Liver (tissue), 9 donors: ENCODE results near the gene SPTBN1. TPM values are rescaled to one million over a fixed set of nuclear protein-coding genes. Genes with fewer than 3 reads are reported as not detected.

ENCODE experiments used
- DNase-seq: peaks from one replicate; pipeline ENCODE4 v3.0.0-alpha.2; 2017; ENCODE audit warnings: low spot score
- H3K27ac ChIP-seq, 2 donors: one replicate each; pipeline ENCODE4 v1.7.0; 2013; ENCODE audit warnings: inconsistent platforms in 2 of 2, low read length in 2 of 2, control low read depth in 1 of 2, low read depth in 1 of 2, mild to moderate bottlenecking in 1 of 2
- H3K27me3 ChIP-seq, 4 donors: one replicate each; pipeline versions ENCODE4 v1.6.1 to v1.7.0; 2013; ENCODE audit warnings: low read length in 3 of 4, inconsistent platforms in 1 of 4, mild to moderate bottlenecking in 1 of 4, moderate library complexity in 1 of 4; ENCODE audit not compliant: control insufficient read depth in 4 of 4, insufficient read depth in 4 of 4
- H3K36me3 ChIP-seq, 4 donors: one replicate each; pipeline versions ENCODE4 v1.6.1 to v1.7.0; 2013; ENCODE audit warnings: low read length in 3 of 4, mild to moderate bottlenecking in 3 of 4, low read depth in 1 of 4, moderate library complexity in 1 of 4; ENCODE audit not compliant: control insufficient read depth in 4 of 4, insufficient read depth in 3 of 4
- H3K4me1 ChIP-seq, 4 donors: one replicate each; pipeline versions ENCODE4 v1.6.1 to v1.7.0; 2013; ENCODE audit warnings: low read length in 3 of 4, mild to moderate bottlenecking in 3 of 4, moderate library complexity in 1 of 4; ENCODE audit not compliant: control insufficient read depth in 4 of 4, insufficient read depth in 4 of 4
- H3K4me3 ChIP-seq, 3 donors: one replicate each; pipeline versions ENCODE4 v1.6.1 to v1.7.0; 2013; ENCODE audit warnings: low read length in 3 of 3, control low read depth in 1 of 3, low read depth in 1 of 3, mild to moderate bottlenecking in 1 of 3
- H3K9ac ChIP-seq, 2 donors: one replicate each; pipeline ENCODE4 v1.7.0; 2013; ENCODE audit warnings: low read length in 2 of 2, mild to moderate bottlenecking in 2 of 2, moderate library complexity in 2 of 2, control low read depth in 1 of 2, low read depth in 1 of 2
- H3K9me3 ChIP-seq, 4 donors: one replicate each; pipeline versions ENCODE4 v1.6.1 to v1.7.0; 2013; ENCODE audit warnings: low read length in 3 of 4; ENCODE audit not compliant: control insufficient read depth in 4 of 4
- ATF3 ChIP-seq: IDR thresholded peaks from 2 replicates; pipeline ENCODE4 v1.6.1; 2016; ENCODE audit warnings: antibody characterized with exemption
- CTCF ChIP-seq: fragments of 150-350 bp; IDR thresholded peaks from 2 replicates; pipeline ENCODE4 v1.5.1; 2017; ENCODE audit warnings: improper control_type of control experiment, low read depth, low read length; ENCODE audit not compliant: missing input control
- EGR1 ChIP-seq, 2 donors: IDR thresholded peaks; 2 replicates each; pipeline ENCODE4 v1.6.1; 2016 to 2018; ENCODE audit warnings: antibody characterized with exemption in 2 of 2, low read depth in 2 of 2
- FOXA1 ChIP-seq: IDR thresholded peaks from 2 replicates; pipeline ENCODE4 v1.6.1; 2016; ENCODE audit warnings: antibody characterized with exemption
- FOXA2 ChIP-seq: IDR thresholded peaks from 2 replicates; pipeline ENCODE4 v1.6.1; 2016; ENCODE audit warnings: antibody characterized with exemption
- GABPA ChIP-seq, 2 donors: IDR thresholded peaks in 1 of 2; conservative IDR thresholded peaks in 1 of 2; 2 replicates each; pipeline ENCODE4 v1.6.1; 2016; ENCODE audit warnings: antibody characterized with exemption in 2 of 2, mild to moderate bottlenecking in 1 of 2, moderate library complexity in 1 of 2
- HNF4A ChIP-seq, 2 donors: conservative IDR thresholded peaks; 2 replicates each; pipeline ENCODE4 v1.6.1; 2016; ENCODE audit warnings: antibody characterized with exemption in 2 of 2, mild to moderate bottlenecking in 2 of 2
- HNF4G ChIP-seq: IDR thresholded peaks from 2 replicates; pipeline ENCODE4 v1.6.1; 2016; ENCODE audit warnings: antibody characterized with exemption
- JUND ChIP-seq, 2 donors: IDR thresholded peaks; 2 replicates each; pipeline ENCODE4 v1.6.1; 2016; ENCODE audit warnings: antibody characterized with exemption in 2 of 2
- MAX ChIP-seq: IDR thresholded peaks from 2 replicates; pipeline ENCODE4 v1.6.1; 2016; ENCODE audit warnings: antibody characterized with exemption
- NR2F2 ChIP-seq: IDR thresholded peaks from 2 replicates; pipeline ENCODE4 v1.6.1; 2016; ENCODE audit warnings: antibody characterized with exemption
- RAD21 ChIP-seq, 2 donors: IDR thresholded peaks; 2 replicates each; pipeline ENCODE4 v1.6.1; 2016; ENCODE audit warnings: antibody characterized with exemption in 2 of 2, mild to moderate bottlenecking in 2 of 2
- RXRA ChIP-seq, 2 donors: IDR thresholded peaks; 2 replicates each; pipeline ENCODE4 v1.6.1; 2017 to 2018; ENCODE audit warnings: antibody characterized with exemption in 2 of 2, mild to moderate bottlenecking in 1 of 2
- SP1 ChIP-seq: IDR thresholded peaks from 2 replicates; pipeline ENCODE4 v1.6.1; 2018; ENCODE audit warnings: antibody characterized with exemption, mild to moderate bottlenecking
- TAF1 ChIP-seq: conservative IDR thresholded peaks from 2 replicates; pipeline ENCODE4 v1.6.1; 2016; ENCODE audit warnings: antibody characterized with exemption, mild to moderate bottlenecking
- YY1 ChIP-seq: IDR thresholded peaks from 2 replicates; pipeline ENCODE4 v1.6.1; 2016; ENCODE audit warnings: antibody characterized with exemption, mild to moderate bottlenecking
- ZBTB33 ChIP-seq: IDR thresholded peaks from 2 replicates; pipeline ENCODE4 v1.6.1; 2016; ENCODE audit warnings: antibody characterized with exemption
- WGBS: extraction: QIAGEN DNeasy Blood & Tissue Kit; methylation state at CpG from one replicate; pipeline ENCODE4 v1.1.7; 2013; 5-methylcytosine and 5-hydroxymethylcytosine counted together
- polyA plus RNA-seq, 2 donors: library from polyadenylated mRNA; stranded (reverse) in 1 of 2; unstranded in 1 of 2; fragments of 200-250 nt in 1 of 2; fragments of >200 nt in 1 of 2; fragmentation: Nextera tagmentation in 1 of 2; extraction: Ambion mirVana in 1 of 2; gene quantifications; one replicate each; pipeline versions ENCODE4 v1.2.1 to v1.2.3, GENCODE V29; 2013 to 2015
- total RNA-seq, 2 donors: library from RNA; depleted of rRNA; stranded (reverse); fragments of >200 nt; gene quantifications; one replicate each; pipeline ENCODE4 v1.2.3, GENCODE V29; 2014
- donor health status: healthy.
- donor health status: healthy.
- donor health status: healthy.
- donor health status: healthy.
- donor health status: healthy.

Gene SPTBN1
- total and polyA plus RNA-seq, 4 donors, result 44.8 to 191 (median 75.9) TPM

- TF ChIP-seq RAD21 (IDR thresholded peaks at IDR 0.05) (peak in 1 of 2 donors; percentile 11), SP1 (peak; percentile 51), JUND (IDR thresholded peaks at IDR 0.05) (peak in 1 of 2 donors; percentile 30), RXRA (IDR thresholded peaks at IDR 0.05) (peak; percentile 42 to 44), HNF4A (conservative IDR thresholded peaks at IDR 0.05) (peak; percentile 72 to 75), ATF3 (no peak)
- no peak overlapping the region for H3K27ac ChIP-seq
- H3K4me3 ChIP-seq, result no peak overlapping the region
- H3K36me3 ChIP-seq, result no peaks in the 10 kb centered on the region
- no peaks in the 10 kb centered on the region for H3K27me3 ChIP-seq
- no peak for DNase-seq
- WGBS, result 53% methylated on average over 2 of the region's 2 CpGs
- no peak overlapping the region for H3K9ac ChIP-seq
- H3K9me3 ChIP-seq, result no peaks in the 10 kb centered on the region
- peaks cover 0 to 17% (median under 1%) of the 10 kb centered on the region in 4 donors for H3K4me1 ChIP-seq
Measured at GRCh38 chr2:54492335-54492734, 36.2 kb downstream of the SPTBN1 start.

- no peaks in the 10 kb centered on the region for H3K9me3 ChIP-seq
- WGBS, result 83% methylated on average over 3 of the region's 3 CpGs
- no peak overlapping the region for H3K27ac ChIP-seq
- no peaks in the 10 kb centered on the region for H3K36me3 ChIP-seq
- no peaks in the 10 kb centered on the region for H3K27me3 ChIP-seq
- no peak overlapping the region for H3K9ac ChIP-seq
- DNase-seq, result no peak
- H3K4me3 ChIP-seq, result no peak overlapping the region
- TF ChIP-seq GABPA (IDR thresholded peaks at IDR 0.05 in 1 of 2, conservative IDR thresholded peaks at IDR 0.05 in 1 of 2), result no peak
- TF ChIP-seq HNF4G, result no peak
- no peak for TF ChIP-seq MAX
- no peak for TF ChIP-seq ATF3
- no peak for TF ChIP-seq EGR1 (IDR thresholded peaks at IDR 0.05; ENCODE audit: low read depth in 2 of 2)
- no peak for TF ChIP-seq ZBTB33
- no peak for TF ChIP-seq SP1
- no peak for TF ChIP-seq CTCF
- no peak for TF ChIP-seq NR2F2
- no peak for TF ChIP-seq TAF1
- peaks cover 5 to 27% (median 10%) of the 10 kb centered on the region in 4 donors for H3K4me1 ChIP-seq
Measured at GRCh38 chr2:54494087-54494486, 38.0 kb downstream of the SPTBN1 start.

- TF ChIP-seq FOXA2, result no peak
- no peak for TF ChIP-seq HNF4A (conservative IDR thresholded peaks at IDR 0.05)
- TF ChIP-seq FOXA1, result no peak
- TF ChIP-seq YY1, result no peak
- TF ChIP-seq ZBTB33, result no peak
- no peak for TF ChIP-seq CTCF
- H3K4me3 ChIP-seq, result no peak overlapping the region
- 77% methylated on average over 4 of the region's 4 CpGs for WGBS
- H3K9me3 ChIP-seq, result no peaks in the 10 kb centered on the region
- H3K9ac ChIP-seq, result no peak overlapping the region
- H3K27ac ChIP-seq, result no peak overlapping the region
- no peaks in the 10 kb centered on the region for H3K27me3 ChIP-seq
- no peaks in the 10 kb centered on the region for H3K36me3 ChIP-seq
- no peak for DNase-seq
- H3K4me1 ChIP-seq, result peaks cover 5 to 20% (median 12%) of the 10 kb centered on the region in 4 donors
Measured at GRCh38 chr2:54496920-54497319, 40.8 kb downstream of the SPTBN1 start.
